ENCODE measurements around the gene MTREX.

The MTREX gene

GRCh38 chr5:55325621-55326020 lies 17.8 kb downstream of the MTREX start:
- DNase-seq: no peak

GRCh38 chr5:55327281-55327680 lies 19.5 kb downstream of the MTREX start:
- DNase-seq: no peak

- DNase-seq: no peak
Measured at GRCh38 chr5:55331321-55331720, 23.5 kb downstream of the MTREX start.

GRCh38 chr5:55333017-55333416 lies 25.2 kb downstream of the MTREX start:
- no peak for DNase-seq

GRCh38 chr5:55333811-55334210 lies 26.0 kb downstream of the MTREX start:
- no peak for DNase-seq

- DNase-seq: no peak
Measured at GRCh38 chr5:55338092-55338613, 30.4 kb downstream of the MTREX start.

GRCh38 chr5:55338810-55339243 lies 31.0 kb downstream of the MTREX start:
- no peak for DNase-seq

- DNase-seq: no peak
Measured at GRCh38 chr5:55343107-55343506, 35.3 kb downstream of the MTREX start.

- no peak for DNase-seq
Measured at GRCh38 chr5:55343609-55344008, 35.8 kb downstream of the MTREX start.

GRCh38 chr5:55344392-55344992 lies 36.7 kb downstream of the MTREX start:
- no peak for DNase-seq

- DNase-seq: no peak
Measured at GRCh38 chr5:55345327-55345726, 37.5 kb downstream of the MTREX start.

- no peak for DNase-seq
Measured at GRCh38 chr5:55347786-55348185, 40.0 kb downstream of the MTREX start.

GRCh38 chr5:55350754-55351153 lies 43.0 kb downstream of the MTREX start:
- DNase-seq: no peak

GRCh38 chr5:55356896-55357295 lies 49.1 kb downstream of the MTREX start:
- no peak for DNase-seq

GRCh38 chr5:55360190-55360589 lies 52.4 kb downstream of the MTREX start:
- DNase-seq: no peak

GRCh38 chr5:55363856-55364255 lies 56.1 kb downstream of the MTREX start:
- no peak for DNase-seq

- no peak for DNase-seq
Measured at GRCh38 chr5:55364537-55365055, 56.8 kb downstream of the MTREX start.

- no peak for DNase-seq
Measured at GRCh38 chr5:55370291-55370925, 62.6 kb downstream of the MTREX start.

- no peak for DNase-seq
Measured at GRCh38 chr5:55371145-55371544, 63.4 kb downstream of the MTREX start.

- no peak for DNase-seq
Measured at GRCh38 chr5:55372130-55372925, 64.5 kb downstream of the MTREX start.

GRCh38 chr5:55377810-55378209 lies 70.0 kb downstream of the MTREX start:
- no peak for DNase-seq

- no peak for DNase-seq
Measured at GRCh38 chr5:55383254-55383653, 75.5 kb downstream of the MTREX start.

- DNase-seq: no peak
Measured at GRCh38 chr5:55384072-55384471, 76.3 kb downstream of the MTREX start.

GRCh38 chr5:55385227-55385626 lies 77.4 kb downstream of the MTREX start:
- no peak for DNase-seq
